ENCODE results near the gene FXYD4.
"Not testable (repeated sequence)": the region's sequence is repeated elsewhere in the genome, so short reads cannot be mapped to it uniquely, and the experiment has no call there.

FXYD4 gene

DNA sequence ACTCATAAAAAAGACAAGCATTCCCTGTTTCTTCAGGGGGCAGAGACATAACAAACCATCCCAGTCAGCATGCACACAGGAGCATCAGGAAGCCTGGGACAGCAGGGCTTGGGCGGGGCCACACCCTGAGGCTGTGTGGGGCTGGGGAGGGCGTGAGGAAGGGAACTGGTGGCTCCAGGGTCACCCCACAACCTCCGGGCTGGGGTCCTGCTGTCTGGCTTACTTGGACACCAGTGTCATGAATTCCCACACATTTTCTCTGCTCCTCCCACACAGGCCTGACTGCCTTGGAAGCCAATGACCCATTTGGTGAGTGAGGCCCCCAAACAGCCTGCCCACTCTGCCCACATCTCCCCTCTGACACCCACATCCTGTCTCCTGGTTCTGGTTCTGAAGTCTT, 2.8 kb downstream of the FXYD4 start:
- no peak for DNase-seq (ENCODE audit: low read depth in 2 of 2, low spot score in 1 of 2)

DNA sequence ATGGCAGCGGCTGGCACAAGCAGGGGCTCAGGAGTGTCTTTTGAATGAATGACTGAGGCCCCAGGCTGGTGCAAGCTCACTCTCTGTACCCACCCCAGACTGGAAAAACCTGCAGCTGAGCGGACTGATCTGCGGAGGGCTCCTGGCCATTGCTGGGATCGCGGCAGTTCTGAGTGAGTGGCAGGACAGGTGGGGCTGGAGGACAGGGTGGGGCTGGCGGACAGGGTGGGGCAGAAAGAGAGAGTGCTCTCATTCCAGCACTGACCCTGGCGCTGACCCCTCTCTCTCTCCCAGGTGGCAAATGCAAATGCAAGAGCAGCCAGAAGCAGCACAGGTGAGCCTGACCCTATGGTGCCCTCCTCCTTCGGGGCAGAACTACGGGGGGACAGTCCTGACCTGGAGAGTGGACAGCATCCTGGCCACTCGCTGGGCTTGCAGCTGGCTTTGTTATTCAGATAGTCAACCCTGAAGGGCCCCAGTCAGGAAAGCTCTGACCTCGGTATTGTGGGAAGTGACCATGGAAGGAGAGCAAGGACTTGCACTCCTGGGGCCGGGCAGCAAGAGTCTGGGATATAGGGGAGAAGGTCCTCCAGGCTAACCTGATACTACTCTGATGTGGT, 4.1 kb downstream of the FXYD4 start:
- DNase-seq (ENCODE audit: low read depth in 2 of 2, low spot score in 1 of 2) = no peak

DNA sequence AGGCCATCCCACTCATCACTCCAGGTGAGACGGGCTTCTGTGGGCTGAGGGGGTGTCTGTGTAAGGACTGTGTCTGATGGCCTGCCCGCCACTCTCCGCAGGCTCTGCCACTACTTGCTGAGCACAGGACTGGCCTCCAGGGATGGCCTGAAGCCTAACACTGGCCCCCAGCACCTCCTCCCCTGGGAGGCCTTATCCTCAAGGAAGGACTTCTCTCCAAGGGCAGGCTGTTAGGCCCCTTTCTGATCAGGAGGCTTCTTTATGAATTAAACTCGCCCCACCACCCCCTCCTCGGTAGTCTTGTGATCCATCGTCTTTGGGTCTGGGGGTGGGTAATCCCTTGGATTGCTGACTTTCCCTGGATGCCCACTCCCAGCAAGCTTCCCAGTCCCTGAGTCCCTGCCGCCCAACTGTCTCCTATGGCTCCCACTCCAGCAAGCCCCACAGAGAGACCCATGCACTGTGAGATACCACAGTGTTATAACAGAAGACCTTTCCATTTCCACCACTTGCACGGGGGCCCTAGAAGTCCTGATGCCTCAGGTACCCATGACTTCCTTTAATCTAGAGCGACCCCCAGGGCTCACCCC, 4.7 kb downstream of the FXYD4 start:
- DNase-seq (ENCODE audit: low read depth in 2 of 2, low spot score in 1 of 2) = no peak

DNA sequence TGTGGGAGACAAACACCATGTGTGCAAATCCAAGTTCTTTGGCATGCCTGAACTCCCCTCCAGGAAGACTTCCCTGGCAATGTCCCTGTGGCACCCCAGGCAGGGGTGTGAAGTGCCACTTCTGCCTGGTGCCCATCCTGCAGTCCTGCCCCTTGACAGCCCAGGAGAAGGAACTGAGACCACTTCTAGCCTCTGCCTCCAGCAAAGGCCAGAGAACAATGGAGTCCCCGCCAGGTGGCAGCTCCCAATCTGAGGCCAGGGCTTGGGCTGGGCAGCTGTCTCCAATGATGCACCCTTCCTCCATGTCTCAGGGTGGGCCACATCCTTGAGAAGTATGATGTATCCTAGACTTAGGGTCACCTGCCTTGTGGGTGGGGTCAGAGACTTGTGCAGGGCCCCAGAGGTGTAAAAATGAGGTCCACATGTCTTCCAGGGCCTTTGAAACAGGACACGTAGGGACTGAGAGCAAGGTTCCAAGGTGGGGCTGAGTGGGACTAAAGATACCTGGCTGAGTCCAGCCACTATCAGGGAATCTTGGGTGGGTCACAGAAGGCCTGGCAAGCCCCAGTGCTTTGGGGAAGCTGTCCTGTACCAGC, 5.5 kb downstream of the FXYD4 start:
- no peak for DNase-seq (ENCODE audit: low read depth in 2 of 2, low spot score in 1 of 2)

DNA sequence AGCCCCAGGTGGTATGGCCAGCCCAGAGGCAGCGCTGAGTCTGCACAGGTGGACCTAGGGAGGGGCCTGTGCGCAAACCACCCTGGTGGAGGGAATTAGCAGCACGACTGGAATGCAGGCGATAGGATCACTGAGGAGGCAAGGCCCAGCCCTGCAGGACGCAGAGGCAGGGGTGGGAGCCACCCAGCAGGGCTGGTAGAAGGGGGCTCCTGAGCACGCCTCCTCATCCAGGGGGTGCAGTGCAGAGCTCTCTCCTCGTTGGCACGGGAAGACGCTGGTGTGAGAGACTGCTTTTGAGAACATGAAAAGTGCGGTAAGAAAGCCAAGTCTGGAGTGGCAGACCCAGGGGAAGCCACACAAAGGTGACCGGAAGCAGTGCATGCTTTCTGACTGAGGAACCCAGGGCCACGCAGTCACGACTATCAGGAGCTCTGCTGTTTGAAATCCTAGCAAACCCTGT, 6.0 kb downstream of the FXYD4 start:
- no peak for DNase-seq (ENCODE audit: low read depth in 2 of 2, low spot score in 1 of 2)

DNA sequence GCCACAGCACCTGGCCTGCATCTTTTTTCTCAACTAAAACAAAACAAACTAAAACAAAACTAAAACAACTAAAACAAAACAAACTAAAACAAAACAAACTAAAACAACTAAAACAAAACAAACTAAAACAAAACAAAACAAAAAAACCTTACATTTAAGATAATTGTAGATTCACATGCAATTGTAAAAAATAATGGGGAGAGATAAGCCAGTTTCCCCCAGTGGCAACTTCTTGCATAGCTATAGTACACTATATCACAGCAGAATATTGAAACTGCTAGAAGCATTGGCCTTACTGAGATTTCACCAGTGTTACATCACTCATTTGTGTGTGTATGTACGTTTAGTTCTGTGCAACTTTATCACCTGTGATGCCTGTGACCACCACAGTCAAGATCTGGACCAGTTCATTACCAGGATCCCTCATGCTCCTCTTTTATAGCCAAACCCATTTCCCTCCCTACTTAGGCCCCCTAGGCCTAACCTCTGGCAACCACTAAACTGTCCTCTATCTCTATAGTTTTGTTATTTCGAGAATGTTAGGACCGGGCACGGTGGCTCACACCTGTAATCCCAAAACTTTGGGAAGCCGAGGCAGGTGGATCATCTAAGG, 9.3 kb downstream of the FXYD4 start:
- DNase-seq (ENCODE audit: low read depth in 2 of 2, low spot score in 1 of 2) = no peak

DNA sequence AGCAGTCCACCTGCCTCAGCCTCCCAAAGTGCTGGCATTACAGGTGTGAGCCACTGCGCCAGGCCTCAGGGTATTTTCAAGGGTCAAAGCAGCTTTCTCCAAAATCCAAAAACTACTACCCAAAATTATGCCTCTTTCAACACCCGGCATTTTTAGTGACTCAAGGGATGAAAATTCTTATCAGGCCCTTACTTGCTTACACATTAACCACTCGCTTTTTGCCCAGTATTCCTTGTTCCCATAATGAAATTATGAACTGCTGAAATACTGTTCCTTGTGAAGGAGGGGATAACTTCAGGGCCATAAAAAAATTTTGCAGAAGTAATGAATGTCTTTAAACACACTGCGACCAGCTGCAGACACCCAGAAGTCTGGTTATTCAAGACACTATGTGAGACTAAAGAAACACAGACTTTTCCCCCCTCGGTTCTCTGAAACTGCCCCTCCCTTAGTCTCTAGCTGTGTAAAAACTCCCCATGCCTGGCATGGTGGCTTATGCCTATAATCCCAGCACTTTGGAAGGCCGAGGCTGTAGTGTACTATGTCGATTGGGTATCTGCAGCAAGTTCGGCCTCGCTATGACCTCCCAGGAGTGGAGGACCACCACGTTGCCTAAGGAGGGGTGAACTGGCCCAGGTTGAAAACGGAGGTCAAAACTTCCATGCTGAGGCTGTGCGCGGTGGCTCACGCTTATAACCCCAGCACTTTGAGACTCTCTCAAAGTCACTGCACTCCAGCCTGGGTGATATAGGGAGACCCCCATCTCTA, 12.0 kb downstream of the FXYD4 start:
- no peak for DNase-seq (ENCODE audit: low read depth in 2 of 2, low spot score in 1 of 2)

DNA sequence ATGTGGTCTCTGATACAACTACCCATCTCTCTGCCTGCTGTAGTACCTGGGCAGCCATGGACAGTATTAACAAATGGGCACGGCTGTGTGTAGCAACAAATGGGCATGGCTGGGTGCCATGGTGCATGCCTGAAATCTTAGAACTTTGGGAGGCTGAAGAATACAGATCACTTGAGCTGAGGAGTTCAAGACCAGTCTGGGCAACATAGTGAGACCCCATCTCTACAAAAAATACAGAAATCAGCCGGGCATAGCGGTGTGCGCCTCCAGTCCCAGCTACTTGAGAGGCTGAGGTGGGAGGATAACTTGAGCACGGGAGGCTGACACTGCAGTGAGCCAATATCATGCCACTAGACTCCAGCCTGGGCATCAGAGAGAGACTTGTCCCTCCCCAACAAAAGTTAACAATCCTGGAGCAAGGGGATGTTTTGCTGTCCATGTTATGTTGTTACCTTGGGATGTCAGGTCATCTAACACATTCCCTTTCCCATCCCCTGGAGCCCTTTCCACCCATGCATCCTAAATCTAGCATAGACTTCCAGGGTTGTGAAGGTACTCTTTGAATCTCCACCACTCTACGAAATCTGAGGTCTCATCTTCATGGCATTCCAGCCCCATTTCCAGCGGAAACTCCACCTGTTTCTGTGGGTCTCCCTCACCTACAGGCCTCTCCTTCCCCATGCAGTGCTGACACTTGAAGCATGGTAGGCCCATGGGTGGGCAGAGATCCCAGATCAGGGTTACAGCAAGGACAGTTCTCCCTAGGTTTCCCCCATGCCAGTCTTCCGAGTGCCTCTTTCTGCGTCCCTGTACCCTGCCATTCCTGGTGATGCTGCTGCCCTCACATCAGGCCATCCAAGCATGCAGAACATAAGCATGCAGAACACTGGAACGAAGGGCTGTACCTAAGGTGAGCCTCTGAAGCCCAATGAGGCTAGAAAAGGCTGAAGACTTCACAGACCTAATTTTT, 13.1 kb downstream of the FXYD4 start:
- DNase-seq (ENCODE audit: low read depth in 2 of 2, low spot score in 1 of 2) = no peak

DNA sequence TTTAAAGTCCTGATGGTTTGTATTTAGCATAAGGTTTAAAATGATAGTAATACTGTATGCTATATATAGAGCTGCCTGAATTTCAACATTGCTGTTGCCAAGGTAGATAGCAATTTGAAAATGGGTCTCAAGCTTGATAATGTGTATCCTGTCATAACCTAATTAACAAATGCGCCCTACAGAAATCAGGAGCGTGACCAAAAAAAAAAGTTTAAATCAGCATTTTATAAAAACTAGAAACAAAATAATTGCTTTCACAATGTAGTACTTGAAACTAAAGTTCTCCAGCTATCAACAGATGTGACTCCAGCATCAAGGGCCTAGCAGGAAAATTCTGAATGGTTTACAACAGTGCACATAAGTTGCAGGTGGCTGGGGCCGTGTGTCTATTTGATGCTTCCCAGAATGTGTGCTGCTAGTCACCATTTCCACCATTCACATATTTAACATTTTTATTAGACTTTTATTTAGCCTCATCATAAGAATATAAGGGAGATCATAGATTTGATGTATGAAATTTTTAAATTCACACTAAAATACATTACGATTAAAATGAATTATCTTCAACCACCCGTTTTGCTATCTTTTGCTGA, 14.1 kb downstream of the FXYD4 start:
- no peak for DNase-seq (ENCODE audit: low read depth in 2 of 2, low spot score in 1 of 2)

DNA sequence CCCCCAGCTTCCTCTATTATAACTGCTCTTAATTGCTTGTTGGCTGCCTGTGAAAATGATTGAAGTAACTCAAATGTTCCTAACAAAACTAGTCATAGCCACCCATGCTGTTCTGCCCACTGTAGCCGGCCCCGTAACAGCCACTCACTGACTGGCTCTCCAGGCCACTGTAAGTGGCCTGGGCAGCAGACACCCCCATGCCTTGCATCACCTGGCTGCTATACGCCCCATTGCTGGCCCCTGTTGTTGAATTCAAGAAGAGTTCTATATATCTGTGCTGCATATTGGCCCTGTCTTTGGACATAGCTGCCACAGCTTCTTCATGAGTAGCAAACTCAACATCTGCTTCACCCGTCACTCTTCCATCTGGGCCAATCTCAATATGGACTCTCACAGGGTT, 15.1 kb downstream of the FXYD4 start:
- no peak for DNase-seq (ENCODE audit: low read depth in 2 of 2, low spot score in 1 of 2)

DNA sequence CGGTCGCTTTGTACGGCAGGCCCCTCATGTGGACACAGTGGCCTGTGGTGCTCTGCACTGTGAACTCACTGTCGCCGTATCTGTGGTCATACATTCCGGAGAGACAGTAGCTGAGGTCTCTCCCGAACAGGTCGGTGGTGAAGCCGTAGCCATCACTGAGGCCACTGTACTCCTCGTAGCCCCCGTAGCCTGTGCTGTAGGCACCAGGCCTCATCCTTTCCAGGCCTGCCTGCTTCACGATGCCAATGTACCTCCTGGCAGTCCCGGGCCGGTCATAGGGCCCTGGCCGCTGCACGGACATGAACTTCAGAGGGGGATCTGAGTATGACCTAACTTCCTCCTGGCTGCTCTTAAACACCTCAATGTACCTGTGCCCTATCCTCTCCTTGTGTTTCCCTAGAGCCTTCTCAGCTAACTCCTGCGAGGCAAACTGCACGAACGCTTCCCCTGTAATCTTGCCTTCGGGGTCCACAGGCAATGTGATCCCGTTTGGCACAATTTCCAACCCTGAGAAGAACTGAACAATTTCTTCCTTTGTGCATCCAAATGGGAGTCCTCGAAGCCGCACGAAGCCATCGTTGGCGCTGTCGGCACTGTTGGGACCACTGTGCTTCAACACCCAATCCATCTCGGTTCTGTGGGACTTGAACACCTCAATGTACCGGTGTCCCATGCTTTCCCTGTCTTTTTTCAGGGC, 15.7 kb downstream of the FXYD4 start:
- DNase-seq (ENCODE audit: low read depth in 2 of 2, low spot score in 1 of 2) = no peak

DNA sequence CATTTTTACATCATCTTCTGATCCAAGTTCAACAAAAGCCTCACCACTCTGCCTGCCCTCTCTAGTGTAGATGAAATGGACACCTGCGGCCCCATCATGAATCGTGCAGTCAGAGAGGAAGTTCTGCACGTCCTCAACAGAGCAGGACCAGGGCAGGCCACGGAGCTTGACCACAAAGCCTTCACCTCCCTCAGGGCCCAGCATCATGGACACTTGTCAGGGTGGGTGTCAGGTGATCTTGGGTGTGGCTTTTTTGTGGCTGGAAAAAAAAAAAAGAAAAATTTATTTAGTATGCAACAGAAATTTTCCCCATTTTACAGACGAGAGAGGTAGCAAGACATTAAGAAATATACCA, 16.2 kb downstream of the FXYD4 start:
- no peak for DNase-seq (ENCODE audit: low read depth in 2 of 2, low spot score in 1 of 2)

DNA sequence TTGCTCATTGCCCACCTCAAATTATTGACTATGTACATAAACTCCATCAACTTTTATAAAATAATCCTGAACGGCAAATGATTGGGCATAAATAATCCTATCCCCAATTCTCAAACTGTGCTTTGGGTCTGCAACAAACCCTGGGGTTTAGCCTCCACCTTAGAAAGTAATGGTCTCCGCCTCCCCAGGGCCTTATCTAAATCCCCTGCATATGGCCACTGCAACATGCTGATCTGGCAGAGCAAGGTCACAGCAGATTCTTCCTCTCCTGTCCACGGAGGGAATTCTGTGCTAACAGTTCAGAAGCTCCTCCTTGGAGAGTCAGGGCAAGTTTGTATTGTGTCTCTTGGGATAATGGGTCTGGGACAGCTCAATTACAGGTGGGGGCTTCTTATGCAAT, 18.4 kb downstream of the FXYD4 start:
- DNase-seq (ENCODE audit: low read depth in 2 of 2, low spot score in 1 of 2) = no peak

DNA sequence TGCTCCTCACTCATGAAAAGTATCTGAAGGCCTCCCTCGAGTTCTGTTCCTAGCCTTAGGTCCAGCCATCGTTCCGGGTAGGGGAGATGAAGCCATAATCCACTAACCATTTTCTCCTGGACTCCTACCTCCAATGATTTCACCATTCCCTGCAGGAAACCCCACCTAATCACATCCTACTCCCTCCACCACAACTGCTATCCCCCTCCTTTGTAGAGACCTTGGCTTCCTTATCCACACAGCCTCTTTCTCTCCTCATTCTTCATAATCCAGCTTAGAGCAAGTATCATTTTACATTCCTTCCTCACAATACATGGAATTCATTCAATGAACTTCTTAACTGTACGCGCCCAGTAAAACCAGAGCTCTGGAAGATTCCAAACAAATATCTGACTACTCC, 18.9 kb downstream of the FXYD4 start:
- no peak for DNase-seq (ENCODE audit: low read depth in 2 of 2, low spot score in 1 of 2)

DNA sequence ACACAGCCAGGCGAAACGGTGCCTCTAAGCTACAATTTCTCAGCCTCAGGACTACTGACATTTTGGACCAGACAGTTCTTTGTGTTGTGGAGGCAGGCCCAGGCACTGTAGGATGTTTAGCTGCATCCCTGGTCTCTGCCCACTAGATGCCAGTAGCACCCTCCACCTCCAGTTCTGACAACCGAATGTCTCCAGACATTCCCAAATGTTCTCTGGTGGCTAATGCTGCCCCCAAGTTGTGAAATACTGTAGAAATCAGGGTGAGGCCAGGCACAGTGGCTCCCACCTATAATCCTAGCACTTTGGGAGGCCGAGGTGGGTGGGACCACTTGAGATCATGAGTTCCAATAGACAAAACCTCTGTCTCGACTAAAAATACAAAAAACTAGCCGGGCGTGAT, 19.3 kb downstream of the FXYD4 start:
- no peak for DNase-seq (ENCODE audit: low read depth in 2 of 2, low spot score in 1 of 2)

DNA sequence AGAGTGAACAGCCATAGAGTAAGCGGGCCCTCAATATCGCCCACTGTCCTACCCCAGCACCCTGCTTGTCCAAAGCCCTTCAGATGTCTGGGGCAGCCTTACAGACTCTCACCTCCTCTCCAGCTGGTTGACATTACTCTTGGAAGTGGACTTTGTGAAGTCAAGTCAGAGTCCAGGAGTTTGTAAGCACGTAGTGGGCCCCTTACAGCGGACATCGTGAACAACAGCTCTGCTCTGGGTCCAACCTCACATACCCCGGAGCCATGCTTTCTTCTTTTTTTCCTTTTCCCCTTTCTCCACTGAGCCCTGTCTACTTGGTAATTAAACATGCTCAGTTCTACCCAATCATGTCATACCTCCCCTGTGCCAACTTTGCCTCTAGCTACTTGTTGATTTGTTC, 20.1 kb downstream of the FXYD4 start:
- no peak for DNase-seq (ENCODE audit: low read depth in 2 of 2, low spot score in 1 of 2)

DNA sequence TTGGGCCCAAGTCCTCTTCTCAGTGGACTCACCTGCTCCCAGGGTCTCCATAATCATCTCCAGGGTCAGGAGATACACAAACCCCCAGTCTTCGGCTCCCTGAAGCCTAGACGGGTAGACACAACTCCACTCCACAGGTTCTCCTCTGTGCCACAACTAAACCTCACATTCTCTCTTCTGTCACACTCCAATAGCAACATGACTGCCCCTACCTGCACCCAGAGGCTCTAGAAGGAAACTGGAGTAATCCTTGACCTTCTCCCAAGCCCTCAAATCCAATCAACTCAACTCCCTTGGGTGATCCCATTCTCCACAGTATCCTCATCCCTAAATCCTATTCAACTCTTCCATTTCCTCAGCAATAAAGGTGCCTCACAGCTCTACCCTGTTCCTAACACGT, 21.3 kb downstream of the FXYD4 start:
- DNase-seq (ENCODE audit: low read depth in 2 of 2, low spot score in 1 of 2) = no peak

DNA sequence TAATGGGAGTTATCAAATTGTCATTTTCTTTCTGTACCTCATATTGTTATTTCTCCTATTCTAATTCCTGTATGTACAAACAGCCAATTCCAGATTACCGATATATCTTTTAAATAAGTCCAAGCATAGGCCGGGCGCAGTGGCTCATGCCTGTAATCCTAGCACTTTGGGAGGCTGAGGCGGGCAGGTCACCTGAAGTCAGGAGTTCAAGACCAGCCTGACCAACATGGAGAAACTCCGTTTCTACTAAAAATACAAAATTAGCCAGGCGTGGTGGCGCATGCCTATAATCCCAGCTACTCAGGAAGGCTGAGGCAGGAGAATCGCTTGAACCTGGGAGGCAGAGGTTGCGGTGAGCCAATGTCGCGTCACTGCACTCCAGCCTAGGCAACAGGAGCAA, 21.8 kb downstream of the FXYD4 start:
- not testable (repeated sequence) for DNase-seq (ENCODE audit: low read depth in 2 of 2, low spot score in 1 of 2)

DNA sequence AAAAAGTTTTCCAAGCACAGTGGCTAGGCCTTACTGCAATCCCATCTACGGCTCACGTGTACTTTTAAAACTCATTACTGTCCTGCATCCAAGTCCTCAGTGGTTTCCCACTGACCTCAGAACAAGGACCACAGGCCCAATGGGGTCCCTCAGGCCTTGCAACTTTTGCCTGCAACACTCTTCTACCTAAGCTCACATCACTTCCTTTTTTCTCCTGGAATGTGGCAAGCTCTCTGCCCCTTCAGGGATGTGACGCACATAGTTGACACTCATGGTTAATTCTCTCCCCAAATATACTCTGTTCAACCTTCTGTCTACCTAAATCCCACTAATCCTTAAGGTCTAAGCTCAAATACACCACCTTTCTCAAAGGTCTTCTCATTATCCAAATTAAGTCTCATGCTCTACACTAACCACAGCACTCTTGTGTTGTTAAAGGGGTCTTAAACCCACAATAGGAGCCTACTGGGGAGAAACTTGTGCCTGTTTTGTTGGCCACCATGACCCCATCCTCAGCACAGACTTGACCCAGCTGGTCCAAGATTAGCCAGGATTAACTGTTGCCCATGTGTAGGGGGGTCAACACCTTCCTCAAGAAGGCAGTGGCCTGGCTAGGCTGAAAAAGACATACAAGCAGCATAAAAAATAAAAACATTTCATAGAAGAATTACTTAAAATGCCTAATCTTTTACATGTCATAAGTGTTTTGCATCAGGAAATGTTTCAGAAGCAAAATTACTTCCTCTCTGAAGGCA, 22.3 kb downstream of the FXYD4 start:
- no peak for DNase-seq (ENCODE audit: low read depth in 2 of 2, low spot score in 1 of 2)
